ENCODE measurements around the gene CFAP57.

The CFAP57 gene

DNA sequence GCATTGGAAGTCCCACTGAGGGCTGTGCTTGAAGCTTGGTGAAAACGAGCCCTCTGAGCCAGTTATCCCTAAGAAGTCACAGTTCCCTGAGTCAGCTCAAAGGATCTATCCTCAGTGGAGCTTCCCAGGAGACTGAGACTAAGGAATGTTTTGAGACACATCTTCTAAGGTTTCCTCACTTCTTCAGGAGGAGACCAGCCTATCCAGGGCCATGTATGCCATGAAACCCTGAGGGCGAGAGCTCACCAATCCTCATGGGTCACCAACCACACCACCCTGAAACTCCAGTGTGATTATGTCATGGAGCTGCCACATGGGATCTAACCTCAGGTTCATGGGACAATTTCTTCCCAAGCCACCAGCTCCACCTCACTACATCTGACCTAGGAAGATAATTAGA, 121.0 kb downstream of the CFAP57 start:
- POLR2A ChIA-PET, result interaction anchor here (0.7 to 2.0 kb wide), 4 partner anchors 37 to 97 kb away, joined by 3 to 7 read pairs (median 3); partner anchors contain the start of gene CDC20
- DNase-seq (ENCODE audit: extremely low spot score), result no peak
- CTCF ChIA-PET, result interaction anchor here (0.6 kb wide), 1 partner anchor 232 kb away, joined by 3 read pairs; no protein-coding TSS in a partner anchor
- TF ChIP-seq NFRKB (IDR thresholded peaks at IDR 0.05) (no peak), TARDBP (IDR thresholded peaks at IDR 0.05) (no peak), BHLHE40 (IDR thresholded peaks at IDR 0.05; ENCODE audit: borderline replicate concordance) (no peak), ZNF384 (IDR thresholded peaks at IDR 0.05) (no peak), L3MBTL2 (conservative IDR thresholded peaks at IDR 0.05) (no peak), ELF4 (IDR thresholded peaks at IDR 0.05) (no peak), FOXA1 (IDR thresholded peaks at IDR 0.05) (no peak), ARNT (IDR thresholded peaks at IDR 0.05) (no peak), FOXK2 (IDR thresholded peaks at IDR 0.05) (no peak), LEF1 (IDR thresholded peaks at IDR 0.05; ENCODE audit: borderline replicate concordance) (no peak), FOXM1 (IDR thresholded peaks at IDR 0.05; ENCODE audit: borderline replicate concordance) (no peak), SUZ12 (IDR thresholded peaks at IDR 0.05) (no peak), SP1 (IDR thresholded peaks at IDR 0.05) (no peak), HDGF (IDR thresholded peaks at IDR 0.05; ENCODE audit: borderline replicate concordance) (no peak), CTBP1 (IDR thresholded peaks at IDR 0.05; ENCODE audit: borderline replicate concordance) (no peak)
- TF ChIP-seq, protein P1, sequence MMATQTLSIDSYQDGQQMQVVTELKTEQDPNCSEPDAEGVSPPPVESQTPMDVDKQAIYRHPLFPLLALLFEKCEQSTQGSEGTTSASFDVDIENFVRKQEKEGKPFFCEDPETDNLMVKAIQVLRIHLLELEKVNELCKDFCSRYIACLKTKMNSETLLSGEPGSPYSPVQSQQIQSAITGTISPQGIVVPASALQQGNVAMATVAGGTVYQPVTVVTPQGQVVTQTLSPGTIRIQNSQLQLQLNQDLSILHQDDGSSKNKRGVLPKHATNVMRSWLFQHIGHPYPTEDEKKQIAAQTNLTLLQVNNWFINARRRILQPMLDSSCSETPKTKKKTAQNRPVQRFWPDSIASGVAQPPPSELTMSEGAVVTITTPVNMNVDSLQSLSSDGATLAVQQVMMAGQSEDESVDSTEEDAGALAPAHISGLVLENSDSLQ (IDR thresholded peaks at IDR 0.05), result no peak

DNA sequence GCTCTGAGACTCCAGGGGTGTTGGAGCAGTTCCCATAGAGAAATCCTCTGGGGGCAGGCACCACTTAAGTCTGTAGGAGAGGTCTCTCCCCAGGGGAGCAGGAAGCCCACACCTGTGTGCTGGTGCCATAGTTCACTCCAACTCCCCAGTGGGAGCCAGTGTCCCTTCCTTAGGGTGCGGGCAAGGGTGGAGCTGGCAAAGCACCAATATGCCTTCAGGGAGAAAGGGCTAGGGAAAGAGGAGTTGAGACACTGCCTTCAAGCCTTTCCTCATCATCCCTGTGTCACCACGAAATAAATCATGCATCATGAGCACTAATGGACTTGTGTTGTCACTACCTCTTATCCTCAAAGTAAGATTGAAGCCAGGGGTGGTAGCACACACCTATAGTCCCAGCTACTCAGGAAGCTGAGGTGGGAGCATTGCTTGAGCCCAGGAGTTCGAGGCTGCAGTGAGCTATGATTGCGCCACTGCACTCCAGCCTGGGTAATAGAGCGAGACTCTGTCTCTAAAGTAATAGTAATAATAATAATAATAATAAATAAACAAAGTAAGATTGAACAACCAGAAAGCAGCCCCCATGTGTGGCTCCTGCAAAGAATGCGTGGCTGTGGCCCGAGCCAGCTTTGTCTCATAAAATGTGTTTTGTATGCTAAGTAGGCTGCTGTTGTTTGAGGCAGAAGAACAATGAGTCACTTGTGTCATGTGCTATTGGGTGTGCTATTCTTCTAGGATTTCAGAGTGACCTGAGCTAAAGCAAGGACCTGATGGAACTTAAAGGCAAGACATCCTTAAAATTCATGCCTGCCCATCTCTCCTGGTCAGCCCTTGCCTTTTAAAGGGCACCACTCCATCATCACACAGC, 122.0 kb downstream of the CFAP57 start:
- CTCF ChIA-PET, result no interaction called here
- TF ChIP-seq BHLHE40 (IDR thresholded peaks at IDR 0.05; ENCODE audit: borderline replicate concordance) (no peak), ZNF384 (IDR thresholded peaks at IDR 0.05) (no peak), L3MBTL2 (conservative IDR thresholded peaks at IDR 0.05) (no peak), LEF1 (IDR thresholded peaks at IDR 0.05; ENCODE audit: borderline replicate concordance) (no peak), FOXM1 (IDR thresholded peaks at IDR 0.05; ENCODE audit: borderline replicate concordance) (no peak), HDGF (IDR thresholded peaks at IDR 0.05; ENCODE audit: borderline replicate concordance) (no peak), NFRKB (IDR thresholded peaks at IDR 0.05) (no peak), FOXA1 (IDR thresholded peaks at IDR 0.05) (no peak), ARNT (IDR thresholded peaks at IDR 0.05) (no peak), CTBP1 (IDR thresholded peaks at IDR 0.05; ENCODE audit: borderline replicate concordance) (no peak)
- TF ChIP-seq, protein P1 (IDR thresholded peaks at IDR 0.05), result no peak
- POLR2A ChIA-PET, result interaction anchor here (1.5 to 2.0 kb wide), 2 partner anchors 55 to 64 kb away, joined by 3 to 7 read pairs; partner anchors contain the start of gene CDC20
- no peak for DNase-seq (ENCODE audit: extremely low spot score)

DNA sequence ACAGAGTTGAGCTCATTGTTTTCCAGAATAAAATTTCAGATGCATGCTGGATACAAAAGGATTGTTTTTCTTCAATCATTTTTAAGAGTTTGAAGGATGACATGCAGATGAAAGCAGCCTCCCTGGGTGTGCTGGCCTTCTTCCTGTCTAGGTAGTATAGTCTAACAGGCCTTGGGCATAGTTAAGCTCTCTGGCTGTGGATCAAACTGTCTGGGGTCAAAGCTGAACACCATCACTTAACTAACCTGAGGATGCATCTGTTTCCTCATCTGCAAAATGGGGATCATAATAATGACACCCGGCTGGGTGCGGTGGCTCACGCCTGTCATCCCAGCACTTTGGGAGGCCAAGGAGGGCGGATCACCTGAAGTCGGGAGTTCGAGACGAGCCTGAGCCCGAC, 122.6 kb downstream of the CFAP57 start:
- CTCF ChIA-PET, result no interaction called here
- TF ChIP-seq LEF1 (IDR thresholded peaks at IDR 0.05; ENCODE audit: borderline replicate concordance), result no peak
- no peak for TF ChIP-seq TARDBP (IDR thresholded peaks at IDR 0.05)
- no peak for TF ChIP-seq SUZ12 (IDR thresholded peaks at IDR 0.05)
- TF ChIP-seq FOXM1 (IDR thresholded peaks at IDR 0.05; ENCODE audit: borderline replicate concordance), result no peak
- TF ChIP-seq, protein P1 (IDR thresholded peaks at IDR 0.05), result no peak
- no peak for TF ChIP-seq BHLHE40 (IDR thresholded peaks at IDR 0.05; ENCODE audit: borderline replicate concordance)
- TF ChIP-seq L3MBTL2 (conservative IDR thresholded peaks at IDR 0.05), result no peak
- TF ChIP-seq CTBP1 (IDR thresholded peaks at IDR 0.05; ENCODE audit: borderline replicate concordance), result no peak
- no peak for TF ChIP-seq FOXK2 (IDR thresholded peaks at IDR 0.05)
- no peak for TF ChIP-seq FOXA1 (IDR thresholded peaks at IDR 0.05)
- POLR2A ChIA-PET, result interaction anchor here (2.0 kb wide), 1 partner anchor 64 kb away, joined by 7 read pairs; the partner anchor contains the start of gene CDC20

DNA sequence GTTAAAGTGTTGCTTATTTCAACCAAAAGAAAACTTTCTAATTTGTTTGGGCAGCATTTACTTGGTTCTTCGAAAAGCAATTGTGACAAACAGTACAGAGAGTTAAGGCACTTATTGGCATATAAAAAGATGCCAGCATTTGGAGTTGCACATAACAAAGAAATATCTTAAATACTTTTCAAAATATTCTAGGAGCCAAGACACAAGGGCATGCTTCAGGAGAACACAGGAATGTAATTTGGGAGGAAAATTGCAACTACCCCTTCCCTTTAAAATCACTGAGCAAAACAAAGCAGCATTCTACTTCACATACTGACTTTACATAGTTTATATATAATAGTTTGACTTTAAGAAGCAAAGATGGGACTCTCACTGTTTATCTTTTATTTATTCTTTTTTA, 124.1 kb downstream of the CFAP57 start:
- ChIA-PET CTCF (no interaction called here), POLR2A (no interaction called here)
- DNase-seq (ENCODE audit: extremely low spot score), result no peak
- TF ChIP-seq FOXK2 (IDR thresholded peaks at IDR 0.05), result no peak
- TF ChIP-seq HDGF (IDR thresholded peaks at IDR 0.05; ENCODE audit: borderline replicate concordance), result no peak
- TF ChIP-seq ARNT (IDR thresholded peaks at IDR 0.05), result no peak
- TF ChIP-seq FOXM1 (IDR thresholded peaks at IDR 0.05; ENCODE audit: borderline replicate concordance), result no peak
- TF ChIP-seq ZNF384 (IDR thresholded peaks at IDR 0.05), result no peak
- TF ChIP-seq, protein P1 (IDR thresholded peaks at IDR 0.05), result no peak
- TF ChIP-seq ELF4 (IDR thresholded peaks at IDR 0.05), result no peak
- TF ChIP-seq L3MBTL2 (conservative IDR thresholded peaks at IDR 0.05), result no peak
- TF ChIP-seq SUZ12 (IDR thresholded peaks at IDR 0.05), result no peak
- TF ChIP-seq NFRKB (IDR thresholded peaks at IDR 0.05), result no peak
- TF ChIP-seq SP1 (IDR thresholded peaks at IDR 0.05), result no peak
- TF ChIP-seq LEF1 (IDR thresholded peaks at IDR 0.05; ENCODE audit: borderline replicate concordance), result no peak
- no peak for TF ChIP-seq CTBP1 (IDR thresholded peaks at IDR 0.05; ENCODE audit: borderline replicate concordance)
- TF ChIP-seq BHLHE40 (IDR thresholded peaks at IDR 0.05; ENCODE audit: borderline replicate concordance), result no peak
- no peak for TF ChIP-seq FOXA1 (IDR thresholded peaks at IDR 0.05)
- TF ChIP-seq TARDBP (IDR thresholded peaks at IDR 0.05), result no peak

More for the DNA sequence above, 122.6 kb downstream of the CFAP57 start:
- no peak for DNase-seq (ENCODE audit: extremely low spot score)

DNA sequence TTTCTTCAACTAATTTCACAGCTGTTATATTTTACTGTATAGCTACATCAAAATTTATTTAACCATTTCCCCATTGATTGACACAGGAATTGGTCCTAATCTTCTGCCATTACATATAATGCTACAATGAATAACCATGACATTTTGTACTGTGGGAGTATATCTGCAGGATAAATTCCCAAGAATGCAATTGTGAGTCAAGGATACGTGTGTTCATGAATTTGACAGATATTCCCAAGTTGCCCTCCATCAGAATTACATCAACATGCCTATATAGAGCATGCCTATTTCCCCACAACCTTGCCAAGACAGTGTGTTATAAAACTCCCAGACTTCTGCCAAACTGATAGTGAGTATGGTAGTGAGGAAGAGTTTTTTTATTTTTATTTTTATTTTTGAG, 125.9 kb downstream of the CFAP57 start:
- ChIA-PET CTCF (no interaction called here), POLR2A (no interaction called here)
- TF ChIP-seq FOXK2 (IDR thresholded peaks at IDR 0.05) (no peak), BHLHE40 (IDR thresholded peaks at IDR 0.05; ENCODE audit: borderline replicate concordance) (no peak), CTBP1 (IDR thresholded peaks at IDR 0.05; ENCODE audit: borderline replicate concordance) (no peak), ZNF384 (IDR thresholded peaks at IDR 0.05) (no peak), SUZ12 (IDR thresholded peaks at IDR 0.05) (no peak), NFRKB (IDR thresholded peaks at IDR 0.05) (no peak), ELF4 (IDR thresholded peaks at IDR 0.05) (no peak), FOXA1 (IDR thresholded peaks at IDR 0.05) (no peak), ARNT (IDR thresholded peaks at IDR 0.05) (no peak), TARDBP (IDR thresholded peaks at IDR 0.05) (no peak), FOXM1 (IDR thresholded peaks at IDR 0.05; ENCODE audit: borderline replicate concordance) (no peak), L3MBTL2 (conservative IDR thresholded peaks at IDR 0.05) (no peak), LEF1 (IDR thresholded peaks at IDR 0.05; ENCODE audit: borderline replicate concordance) (no peak)
- DNase-seq (ENCODE audit: extremely low spot score), result no peak
